ENCODE measurements around the gene PCDH15. TPM values are rescaled to one million over a fixed set of nuclear protein-coding genes. Genes with fewer than 3 reads are reported as not detected.

The PCDH15 gene
- total RNA-seq, 1 experiment from 2014 or later, result 0.61 TPM

DNA sequence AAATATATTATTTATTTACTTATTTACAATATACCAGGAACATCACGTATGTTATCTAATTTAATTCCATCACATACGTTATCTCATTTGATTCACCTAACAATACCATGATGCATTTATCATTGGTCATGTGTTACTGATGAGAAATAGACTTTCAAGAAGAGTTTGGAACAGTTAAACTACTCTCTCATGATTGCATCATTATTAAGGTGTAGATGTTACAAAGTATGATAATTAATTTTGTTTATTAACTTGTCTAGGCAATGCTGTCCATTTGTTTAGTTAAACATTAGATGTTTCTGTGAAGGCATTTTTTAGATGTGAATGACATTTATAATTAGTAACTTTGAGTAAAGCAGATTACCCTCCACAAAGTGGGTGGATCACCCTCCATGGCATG, 32.0 kb upstream of the PCDH15 start:
- Histone ChIP-seq H2AK5ac (ENCODE audit: insufficient read length, low read length) (no peak overlapping the region), H3K4ac (ENCODE audit: low read depth, low read length) (no peak overlapping the region), H3T11ph (ENCODE audit: low read length) (no peak overlapping the region), H2BK5ac (ENCODE audit: insufficient read length, low read length) (no peak overlapping the region), H3K4me2 (ENCODE audit: insufficient read depth, insufficient read length, low read length) (no peak overlapping the region), H3K9ac (ENCODE audit: extremely low read depth, insufficient read length, low read length) (no peak overlapping the region), H3K79me1 (ENCODE audit: insufficient read depth, low read depth, low read length, poor library complexity, severe bottlenecking) (no peaks in the 10 kb centered on the region), H4K8ac (replicated peaks; ENCODE audit: insufficient read length, low read depth, low read length) (no peak overlapping the region), H3K56ac (ENCODE audit: insufficient read length, low read depth, low read length) (no peak overlapping the region), H3K18ac (ENCODE audit: insufficient read length, low read depth, low read length) (no peak overlapping the region), H2BK120ac (ENCODE audit: low read depth, low read length, poor library complexity, severe bottlenecking) (no peak overlapping the region), H2BK15ac (ENCODE audit: low read depth, low read length) (no peak overlapping the region), H3K23me2 (ENCODE audit: insufficient read length, low read depth, low read length, poor library complexity, severe bottlenecking) (no peaks in the 10 kb centered on the region), H3K27ac (ENCODE audit: insufficient read length, low read depth, low read length) (no peak overlapping the region), H3K23ac (ENCODE audit: insufficient read length, low read depth, low read length) (no peak overlapping the region), H4K20me1 (ENCODE audit: control insufficient read depth, insufficient read depth, insufficient read length) (no peaks in the 10 kb centered on the region), H3K4me1 (ENCODE audit: insufficient read depth, low read length) (no peaks in the 10 kb centered on the region), H2AFZ (ENCODE audit: low read length) (no peak overlapping the region), H2BK12ac (ENCODE audit: insufficient read length, low read depth, low read length) (no peak overlapping the region), H3K27me3 (ENCODE audit: insufficient read depth, low read length) (no peaks in the 10 kb centered on the region), H4K5ac (ENCODE audit: insufficient read length, low read depth, low read length) (no peak overlapping the region), H3K79me2 (ENCODE audit: insufficient read depth, low read length) (no peaks in the 10 kb centered on the region), H3K14ac (ENCODE audit: insufficient read depth, low read length) (no peak overlapping the region), H3K9me3 (ENCODE audit: control insufficient read depth, low read depth, low read length) (no peaks in the 10 kb centered on the region), H4K91ac (ENCODE audit: insufficient read length, low read depth, low read length) (no peak overlapping the region), H2BK20ac (ENCODE audit: low read depth, low read length, poor library complexity, severe bottlenecking) (no peak overlapping the region)
- Mint-ChIP-seq H3K4me3 (no peak overlapping the region), H3K9me3 (no peaks in the 10 kb centered on the region), H3K27me3 (ENCODE audit: low read depth) (no peaks in the 10 kb centered on the region), H3K36me3 (ENCODE audit: insufficient read depth in 1 of 3, low read depth in 3 of 3) (no peaks in the 10 kb centered on the region), H3K27ac (no peak overlapping the region), H3K4me1 (no peaks in the 10 kb centered on the region)
- WGBS (ENCODE audit: extremely low coverage, insufficient read length, low lambda C conversion rate), result no CpG with 5 or more reads among the region's 2 CpGs
- DNase-seq, result no peak
- TF ChIP-seq, protein P1, sequence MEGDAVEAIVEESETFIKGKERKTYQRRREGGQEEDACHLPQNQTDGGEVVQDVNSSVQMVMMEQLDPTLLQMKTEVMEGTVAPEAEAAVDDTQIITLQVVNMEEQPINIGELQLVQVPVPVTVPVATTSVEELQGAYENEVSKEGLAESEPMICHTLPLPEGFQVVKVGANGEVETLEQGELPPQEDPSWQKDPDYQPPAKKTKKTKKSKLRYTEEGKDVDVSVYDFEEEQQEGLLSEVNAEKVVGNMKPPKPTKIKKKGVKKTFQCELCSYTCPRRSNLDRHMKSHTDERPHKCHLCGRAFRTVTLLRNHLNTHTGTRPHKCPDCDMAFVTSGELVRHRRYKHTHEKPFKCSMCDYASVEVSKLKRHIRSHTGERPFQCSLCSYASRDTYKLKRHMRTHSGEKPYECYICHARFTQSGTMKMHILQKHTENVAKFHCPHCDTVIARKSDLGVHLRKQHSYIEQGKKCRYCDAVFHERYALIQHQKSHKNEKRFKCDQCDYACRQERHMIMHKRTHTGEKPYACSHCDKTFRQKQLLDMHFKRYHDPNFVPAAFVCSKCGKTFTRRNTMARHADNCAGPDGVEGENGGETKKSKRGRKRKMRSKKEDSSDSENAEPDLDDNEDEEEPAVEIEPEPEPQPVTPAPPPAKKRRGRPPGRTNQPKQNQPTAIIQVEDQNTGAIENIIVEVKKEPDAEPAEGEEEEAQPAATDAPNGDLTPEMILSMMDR (conservative IDR thresholded peaks at IDR 0.05), result no peak

Measured in H9 (cell line).